GM12873 (cell line): ENCODE data around the gene CFAP54.

Source experiments
- TF ChIP-seq, protein P1 (sequence below): IDR thresholded peaks from 2 replicates; pipeline ENCODE4 v1.5.1; 2012; ENCODE audit warnings: low read depth, mild to moderate bottlenecking, moderate library complexity, low read length, control low read depth; ENCODE audit not compliant: insufficient read depth; ENCODE audit errors: missing control alignments

CFAP54 gene

DNA sequence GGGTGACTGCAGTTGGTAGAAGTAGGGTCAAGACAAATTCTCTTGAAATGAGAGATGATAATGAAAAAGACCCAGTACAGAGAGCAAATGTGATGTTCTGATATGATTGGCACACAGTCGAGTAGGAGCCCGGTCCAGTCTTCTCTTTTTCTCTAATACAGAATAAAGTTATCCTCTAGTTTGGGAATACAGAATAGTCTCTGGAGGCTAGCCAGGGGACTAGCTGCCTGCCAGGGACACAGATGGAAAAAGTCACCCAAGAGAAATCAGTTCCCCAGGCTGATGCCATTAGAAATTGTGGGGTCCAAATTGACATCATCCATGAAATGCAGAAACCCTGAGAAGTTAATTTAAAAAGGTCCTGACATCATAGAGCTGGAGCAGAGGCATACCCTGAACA lies 240.5 kb downstream of the CFAP54 start:
- TF ChIP-seq, protein P1, sequence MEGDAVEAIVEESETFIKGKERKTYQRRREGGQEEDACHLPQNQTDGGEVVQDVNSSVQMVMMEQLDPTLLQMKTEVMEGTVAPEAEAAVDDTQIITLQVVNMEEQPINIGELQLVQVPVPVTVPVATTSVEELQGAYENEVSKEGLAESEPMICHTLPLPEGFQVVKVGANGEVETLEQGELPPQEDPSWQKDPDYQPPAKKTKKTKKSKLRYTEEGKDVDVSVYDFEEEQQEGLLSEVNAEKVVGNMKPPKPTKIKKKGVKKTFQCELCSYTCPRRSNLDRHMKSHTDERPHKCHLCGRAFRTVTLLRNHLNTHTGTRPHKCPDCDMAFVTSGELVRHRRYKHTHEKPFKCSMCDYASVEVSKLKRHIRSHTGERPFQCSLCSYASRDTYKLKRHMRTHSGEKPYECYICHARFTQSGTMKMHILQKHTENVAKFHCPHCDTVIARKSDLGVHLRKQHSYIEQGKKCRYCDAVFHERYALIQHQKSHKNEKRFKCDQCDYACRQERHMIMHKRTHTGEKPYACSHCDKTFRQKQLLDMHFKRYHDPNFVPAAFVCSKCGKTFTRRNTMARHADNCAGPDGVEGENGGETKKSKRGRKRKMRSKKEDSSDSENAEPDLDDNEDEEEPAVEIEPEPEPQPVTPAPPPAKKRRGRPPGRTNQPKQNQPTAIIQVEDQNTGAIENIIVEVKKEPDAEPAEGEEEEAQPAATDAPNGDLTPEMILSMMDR: no peak

DNA sequence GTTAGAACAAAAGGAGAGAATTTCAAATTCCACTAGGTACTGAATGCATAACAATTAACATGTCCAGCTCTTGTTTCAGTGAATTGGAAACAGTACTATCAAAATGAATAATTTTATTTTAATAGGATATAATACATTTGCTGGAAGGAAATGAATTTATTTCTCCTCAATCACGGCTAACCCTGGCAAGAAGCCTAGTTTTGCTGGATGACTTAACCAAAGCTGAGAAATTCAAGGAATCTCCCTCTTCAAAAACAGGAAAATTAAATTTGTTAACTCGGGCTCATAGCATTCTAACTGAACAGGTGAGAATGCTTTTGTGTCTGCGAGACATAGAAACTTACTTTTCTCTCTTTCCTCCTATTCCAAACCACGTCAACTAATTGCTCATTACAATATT lies 254.2 kb downstream of the CFAP54 start:
- TF ChIP-seq, protein P1: no peak

DNA sequence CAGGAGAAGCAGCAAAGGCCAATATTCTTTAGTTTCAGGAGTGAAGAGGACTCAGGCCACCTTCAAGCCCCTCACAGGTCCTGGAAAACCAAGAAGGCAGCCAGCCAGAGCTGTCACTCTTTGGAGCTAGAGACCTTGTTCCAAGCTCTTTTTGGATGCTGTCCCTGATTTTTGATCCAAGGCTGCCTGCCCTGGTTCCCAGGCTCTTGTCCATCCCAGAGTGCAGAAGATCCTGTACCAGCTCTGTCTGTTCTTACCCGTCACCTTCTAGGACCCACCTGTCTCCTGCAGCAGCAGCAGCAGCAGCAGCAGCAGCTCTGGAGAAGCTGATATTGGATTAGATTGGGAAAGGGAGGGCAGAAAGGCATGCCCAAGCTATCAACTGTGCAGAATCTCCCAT lies 260.6 kb downstream of the CFAP54 start:
- TF ChIP-seq, protein P1: no peak

DNA sequence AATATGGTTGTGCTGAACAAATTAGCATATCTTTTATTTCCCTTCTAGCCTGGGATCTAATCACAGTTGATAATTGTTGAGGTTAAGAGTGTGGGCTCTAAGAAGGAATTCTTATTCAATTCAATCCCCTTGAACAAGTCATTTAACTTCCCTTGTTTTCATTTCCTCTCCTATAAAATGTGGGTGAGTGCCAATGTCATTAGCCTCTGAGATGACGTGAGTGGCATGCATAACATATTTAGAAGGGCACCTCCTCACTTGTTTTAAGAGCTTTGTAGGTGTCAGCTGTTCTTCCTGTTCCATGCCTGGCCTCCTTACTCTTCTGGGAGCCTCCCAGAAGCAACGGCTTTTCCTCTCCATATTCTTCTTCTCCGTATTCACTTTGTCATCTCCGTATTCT lies 262.2 kb downstream of the CFAP54 start:
- TF ChIP-seq, protein P1: no peak

DNA sequence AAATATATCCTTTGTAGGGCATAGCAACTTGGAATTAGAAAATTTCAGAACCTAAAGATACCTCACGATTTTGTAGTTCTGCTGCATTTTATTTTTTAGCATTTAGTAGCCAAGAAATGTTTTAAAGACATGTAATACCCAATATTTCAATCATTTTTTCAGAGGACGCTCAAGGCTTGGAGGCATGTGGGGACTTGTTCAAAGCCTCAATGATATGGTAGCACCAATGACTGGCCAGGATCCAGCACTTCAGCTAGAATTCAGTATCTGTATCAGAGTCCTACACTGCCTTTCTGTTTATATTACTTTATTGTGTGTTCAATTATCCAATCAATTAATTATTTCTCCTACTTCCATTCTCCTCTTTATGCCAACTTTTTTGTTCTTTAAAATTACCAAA lies 262.8 kb downstream of the CFAP54 start:
- TF ChIP-seq, protein P1: no peak

DNA sequence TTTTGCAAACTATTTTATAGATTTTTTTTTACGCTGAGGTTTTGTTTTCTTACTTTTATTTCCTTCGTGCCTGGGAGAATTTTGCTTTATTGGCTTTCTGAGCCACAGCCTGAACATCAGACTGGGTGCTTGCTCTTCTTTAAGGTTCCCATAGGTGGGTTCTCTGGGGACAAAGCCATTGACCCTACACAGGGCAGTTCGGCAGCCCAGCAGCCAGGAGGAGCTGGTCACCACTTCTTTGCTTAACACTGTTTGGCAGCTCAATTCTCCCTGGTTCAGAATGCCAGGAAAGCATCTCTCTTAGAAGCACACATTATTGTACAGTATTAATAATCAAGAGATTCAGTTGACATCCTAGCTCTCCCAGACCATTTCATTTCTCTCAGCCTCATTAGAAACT lies 276.9 kb downstream of the CFAP54 start:
- TF ChIP-seq, protein P1: no peak

DNA sequence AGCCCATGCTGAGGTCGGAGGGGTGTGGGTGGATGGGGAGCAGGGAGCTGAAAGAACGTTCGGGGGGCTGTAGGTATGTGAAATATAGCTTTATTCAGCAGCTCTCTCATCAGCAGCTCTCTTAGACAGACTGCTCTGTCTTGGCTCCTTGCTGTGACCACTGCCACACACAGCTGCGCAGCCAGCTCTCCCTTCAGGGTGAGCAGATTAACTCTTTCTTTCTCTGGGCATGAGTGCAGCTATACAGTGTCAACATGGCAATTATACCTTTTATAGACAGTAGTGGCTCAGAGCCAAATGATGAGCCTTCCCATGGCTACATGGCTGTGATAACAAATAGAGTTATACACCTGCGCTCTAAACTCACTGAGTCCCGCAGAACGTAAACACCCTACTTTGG lies 280.0 kb downstream of the CFAP54 start:
- TF ChIP-seq, protein P1: no peak
